Activated CD8-positive, alpha-beta memory T cell treated with anti-CD3 and anti-CD28 coated beads for 48 hours (primary cell): ENCODE measurements around the gene TRAPPC5.

Source experiments
- DNase-seq, 3 experiments: peaks; one replicate each; pipeline ENCODE4 v3.0.0-alpha.2; 2020; ENCODE audit warnings: low read depth in 2 of 3, low spot score in 2 of 3

TRAPPC5 gene

GRCh38 chr19:7730286-7731217, 49.9 kb downstream of the TRAPPC5 start:
- no peak for DNase-seq

GRCh38 chr19:7731218-7731595, 50.6 kb downstream of the TRAPPC5 start:
- no peak for DNase-seq

DNA sequence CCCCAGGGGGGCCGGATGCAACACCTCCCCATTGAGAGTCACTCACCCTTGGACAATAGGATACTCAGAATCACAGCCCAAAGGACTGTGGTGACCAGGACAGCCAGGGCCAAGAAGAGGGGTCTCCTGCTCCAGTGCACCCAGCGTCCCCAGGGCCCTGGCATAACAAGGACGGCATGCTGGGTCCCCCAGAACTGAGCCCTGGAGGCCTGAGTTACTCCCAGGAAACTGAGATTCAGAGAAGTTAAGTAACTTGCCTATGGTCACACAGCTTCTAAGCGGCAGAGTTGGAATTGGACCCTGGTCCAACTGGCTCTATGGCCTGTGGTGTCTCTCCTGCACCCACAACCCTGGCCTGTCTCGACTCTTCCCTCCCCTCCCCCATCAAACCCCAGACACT, 51.0 kb downstream of the TRAPPC5 start:
- DNase-seq = no peak

DNA sequence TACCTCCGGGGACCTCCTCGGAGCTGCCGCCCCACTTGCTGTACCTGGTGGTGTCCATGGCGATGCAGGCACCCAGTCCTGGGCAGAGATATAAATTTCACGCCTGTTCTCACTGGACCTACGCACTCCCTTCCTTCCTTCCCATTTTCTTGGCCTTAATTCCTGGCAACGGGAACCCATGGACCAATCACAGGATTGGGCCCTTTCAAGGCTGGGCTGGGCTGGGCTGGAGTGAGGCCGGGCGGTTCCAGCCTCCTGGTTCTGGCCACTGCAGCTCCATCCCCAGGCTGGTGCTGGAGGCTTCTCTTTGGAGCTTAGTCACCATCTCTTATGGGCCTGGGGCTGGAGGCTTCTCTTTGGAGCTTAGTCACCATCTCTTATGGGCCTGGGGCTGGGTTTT, 51.4 kb downstream of the TRAPPC5 start, which contains the start of gene CLEC4G:
TSS of gene CLEC4G (minus strand) at position 66 of the 400 bp plus-strand sequence. CDS start at position 58, 8 bp downstream.
- no peak for DNase-seq

DNA sequence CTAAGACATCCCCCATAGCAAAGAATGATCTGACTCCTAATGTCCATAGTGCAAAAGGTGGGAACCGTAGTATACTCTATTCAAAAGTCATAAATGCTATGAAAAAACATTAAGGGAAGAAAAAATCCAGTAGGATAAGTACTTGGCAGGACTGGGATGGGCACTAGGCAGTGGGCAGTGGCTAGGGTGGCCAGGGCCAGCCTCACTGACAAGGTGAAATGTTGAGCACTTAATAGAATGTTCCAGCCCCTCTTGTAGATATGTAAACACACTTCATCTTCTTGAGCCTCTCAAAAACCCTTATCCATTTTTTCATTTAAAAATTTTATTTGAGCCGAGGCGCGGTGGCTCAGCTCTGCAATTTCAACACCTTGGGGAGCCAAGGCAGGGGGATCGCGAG, 52.7 kb downstream of the TRAPPC5 start:
- no peak for DNase-seq

DNA sequence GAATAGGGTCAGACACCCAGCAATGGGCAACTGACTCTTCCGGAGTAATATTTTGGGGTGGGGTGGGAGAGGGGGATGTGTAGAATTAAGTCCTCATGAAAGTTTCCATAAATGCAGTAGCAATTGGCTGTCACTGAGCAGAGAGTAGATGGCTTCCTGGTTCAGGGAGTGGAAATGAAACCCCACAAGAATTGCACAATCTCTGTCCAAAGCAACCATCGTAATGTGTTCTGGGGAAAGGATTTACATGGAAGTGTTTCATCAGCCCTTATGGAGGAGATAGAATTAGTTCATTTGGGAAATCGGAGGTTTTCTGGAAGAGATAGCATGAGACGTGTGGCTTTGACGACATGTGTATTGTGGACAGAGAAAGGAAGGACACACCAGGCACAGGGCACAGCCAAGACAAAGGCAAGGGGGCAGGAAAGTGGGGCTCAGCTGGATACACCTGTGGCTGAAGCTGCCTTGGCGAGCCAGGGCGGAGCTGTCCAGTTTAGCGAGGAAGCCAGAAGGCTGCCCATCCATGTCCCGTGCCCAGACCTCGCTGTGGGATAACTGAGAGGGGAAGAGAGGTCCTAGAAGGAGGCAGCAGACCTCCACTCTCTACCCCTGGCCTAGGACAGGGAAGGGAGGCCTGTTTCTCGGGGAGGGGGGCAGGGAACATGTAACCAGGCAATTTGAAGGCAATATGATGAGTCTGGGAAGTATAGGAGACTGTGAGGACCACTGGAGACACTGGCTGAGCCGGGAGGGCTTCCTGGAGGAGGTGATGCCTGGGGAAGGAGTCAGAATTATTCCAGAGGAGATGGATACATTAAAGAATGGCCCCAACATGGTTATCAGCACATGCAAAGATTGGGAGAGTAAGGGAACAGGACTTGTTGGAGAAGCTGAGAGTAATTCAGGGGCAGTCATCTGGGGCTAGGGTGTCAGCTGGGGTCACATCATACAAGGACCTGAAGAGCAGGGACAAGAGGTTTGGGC, 53.9 kb downstream of the TRAPPC5 start:
- DNase-seq = no peak

- DNase-seq = no peak
Measured at GRCh38 chr19:7736148-7736547, 55.5 kb downstream of the TRAPPC5 start.

DNA sequence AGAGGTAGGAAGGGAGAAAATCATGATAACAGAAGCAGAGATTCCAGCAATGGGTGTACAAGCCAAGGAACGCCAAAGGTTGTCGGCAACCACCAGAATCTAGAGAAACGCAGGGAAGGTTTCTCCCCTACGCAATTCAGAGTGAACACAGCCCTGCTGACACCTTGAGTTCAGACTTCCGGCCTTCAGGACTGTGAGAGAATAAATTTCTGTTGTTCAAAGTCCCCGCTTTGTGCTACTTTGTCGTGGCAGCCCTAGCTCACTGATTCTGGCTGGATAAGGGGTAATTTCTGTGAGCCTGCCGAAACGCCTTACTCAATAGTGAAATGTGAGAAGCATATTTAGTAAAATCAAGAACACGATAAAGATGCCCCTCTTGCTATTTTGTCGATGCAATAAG, 56.6 kb downstream of the TRAPPC5 start:
- no peak for DNase-seq
